ENCODE results near the gene STX2.
A peak's percentile ranks its signal among the peaks of the same experiment; 100 is the strongest.
"Not testable (repeated sequence)": the region's sequence is repeated elsewhere in the genome, so short reads cannot be mapped to it uniquely, and the experiment has no call there.

The STX2 gene

DNA sequence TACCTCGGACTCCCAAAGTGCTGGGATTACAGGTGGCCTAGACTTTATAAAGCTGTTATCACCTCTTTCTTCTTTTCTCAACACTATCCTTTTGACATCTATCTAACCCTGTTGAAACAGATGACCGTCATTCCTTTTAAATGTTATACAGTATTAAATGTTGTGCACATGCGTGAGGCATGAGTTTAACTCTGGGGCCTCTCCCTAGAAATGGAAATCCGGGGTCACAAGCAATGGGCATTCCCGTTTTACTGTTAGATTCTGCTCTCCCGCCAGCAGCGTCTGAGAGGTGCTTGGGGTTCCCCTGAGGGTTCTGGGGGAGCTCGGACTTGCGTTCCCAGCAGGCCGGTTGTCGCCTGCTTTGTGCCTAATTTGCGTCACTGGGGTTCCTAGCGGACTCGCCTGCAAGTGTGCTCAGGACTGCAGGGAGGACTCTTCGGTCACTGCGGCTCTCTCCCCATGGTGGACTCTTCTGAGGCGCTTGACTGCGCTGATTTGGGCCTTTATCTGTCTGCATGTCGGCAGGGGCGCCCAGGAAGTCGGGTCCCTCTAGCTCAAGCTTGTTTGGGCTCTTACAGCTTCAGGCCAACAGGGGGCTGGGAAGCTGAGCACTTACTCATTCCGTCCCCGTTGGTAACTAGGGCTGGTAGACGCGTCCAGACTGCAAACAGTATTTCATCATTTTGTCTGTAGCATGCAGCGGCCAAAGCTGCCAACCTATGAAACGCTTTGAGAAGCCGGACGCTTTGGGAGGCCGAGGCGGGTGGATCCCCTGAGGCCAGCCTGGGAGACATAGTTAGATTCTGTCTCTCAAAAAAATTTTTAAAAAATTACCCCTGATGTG lies 31.6 kb upstream of the STX2 start:
- peak; percentile 88 for DNase-seq (ENCODE audit: low spot score)

DNA sequence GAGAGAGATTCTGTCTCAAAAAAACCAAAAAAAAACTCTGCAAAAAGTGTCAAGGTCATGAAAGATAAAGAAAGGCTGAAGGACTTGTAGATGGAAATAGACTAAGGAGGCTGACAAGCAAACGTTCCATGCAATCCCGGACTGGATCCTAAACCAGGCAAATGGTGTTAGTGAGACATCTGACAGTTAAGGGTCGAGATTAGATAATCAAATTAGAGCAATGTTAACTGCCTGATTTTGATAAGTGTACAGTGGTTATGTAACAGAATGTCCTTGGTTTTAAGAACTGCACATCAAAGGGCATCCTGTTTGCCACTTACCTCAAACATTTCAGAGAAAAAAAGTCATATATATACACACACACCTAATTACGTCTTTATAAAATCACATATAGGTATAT lies 29.4 kb upstream of the STX2 start:
- no peak for DNase-seq (ENCODE audit: low spot score)

DNA sequence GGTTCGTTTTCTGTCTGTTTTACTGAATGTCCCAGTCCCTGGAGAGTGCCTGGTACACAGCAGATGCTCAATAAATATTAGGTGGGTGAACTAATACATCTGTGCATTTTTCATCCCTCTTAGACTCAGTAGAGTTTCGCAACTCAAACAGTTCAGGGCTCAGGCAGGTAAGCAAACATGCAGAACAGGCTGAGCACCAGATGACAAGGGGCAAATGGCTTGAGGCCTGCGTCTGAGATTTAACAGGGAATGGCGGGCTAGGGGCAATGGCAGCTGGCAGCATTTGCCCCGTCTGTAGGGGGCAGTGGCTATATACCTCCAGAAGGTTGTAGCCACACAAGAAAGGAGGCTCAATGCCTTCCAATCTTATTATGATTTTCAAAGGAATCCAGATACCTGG lies 24.2 kb upstream of the STX2 start:
- DNase-seq (ENCODE audit: low spot score), result no peak

DNA sequence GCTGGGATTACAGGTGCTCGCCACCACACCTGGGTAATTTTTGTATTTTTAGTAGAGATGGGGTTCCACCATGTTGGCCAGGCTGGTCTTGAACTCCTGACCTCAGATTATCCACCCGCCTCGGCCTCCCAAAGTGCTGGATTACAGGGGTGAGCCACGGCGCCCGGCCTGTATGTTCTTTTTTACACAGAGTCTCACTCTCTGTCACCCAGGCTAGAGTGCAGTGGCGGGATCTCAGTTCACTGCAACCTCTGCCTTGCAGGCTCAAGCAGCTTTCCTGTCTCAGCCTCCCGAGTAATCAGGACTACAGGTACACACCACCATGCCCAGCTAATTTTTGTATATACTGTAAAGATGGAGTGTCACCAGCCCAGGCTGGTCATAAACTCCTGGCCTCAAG lies 23.7 kb upstream of the STX2 start:
- DNase-seq (ENCODE audit: low spot score), result not testable (repeated sequence)

DNA sequence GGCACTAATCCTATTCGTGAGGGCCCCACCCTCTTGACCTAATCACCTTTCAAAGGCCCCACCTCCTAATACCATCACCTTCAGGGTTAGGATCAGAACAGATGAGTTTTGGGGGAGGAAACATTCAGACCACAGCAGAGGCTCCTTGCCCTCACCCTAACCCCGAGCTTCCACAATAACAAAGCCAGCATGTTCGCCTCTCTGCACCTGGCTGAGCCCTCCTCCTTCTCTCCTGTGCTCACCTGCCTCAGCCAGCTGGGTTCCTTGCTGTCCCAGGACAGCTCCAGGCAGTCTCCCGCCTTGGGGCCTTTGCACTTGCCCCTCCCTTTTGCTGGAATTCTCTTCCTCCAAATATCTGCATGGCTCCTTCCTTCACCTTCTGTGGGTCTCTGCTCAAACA lies 23.1 kb upstream of the STX2 start:
- no peak for DNase-seq (ENCODE audit: low spot score)

DNA sequence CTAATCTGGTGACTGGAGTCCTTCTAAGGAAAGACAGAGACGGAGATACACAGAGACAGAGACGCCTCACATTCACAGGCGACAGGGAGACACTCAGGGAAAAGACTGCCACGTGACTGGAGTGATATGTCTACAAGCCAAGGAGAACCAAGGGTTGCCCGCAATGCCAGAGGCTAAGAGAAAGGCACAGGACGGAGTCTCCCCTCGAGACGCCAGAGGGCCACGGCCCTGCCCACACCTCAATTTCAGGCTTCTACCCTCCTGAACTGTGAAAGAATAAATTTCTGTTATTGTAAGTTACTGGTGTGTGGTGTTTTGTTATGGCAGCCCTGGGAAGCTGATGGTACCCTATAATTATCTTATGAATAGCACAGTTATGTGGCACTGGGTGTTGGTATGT lies 21.3 kb upstream of the STX2 start:
- DNase-seq (ENCODE audit: low spot score), result no peak

DNA sequence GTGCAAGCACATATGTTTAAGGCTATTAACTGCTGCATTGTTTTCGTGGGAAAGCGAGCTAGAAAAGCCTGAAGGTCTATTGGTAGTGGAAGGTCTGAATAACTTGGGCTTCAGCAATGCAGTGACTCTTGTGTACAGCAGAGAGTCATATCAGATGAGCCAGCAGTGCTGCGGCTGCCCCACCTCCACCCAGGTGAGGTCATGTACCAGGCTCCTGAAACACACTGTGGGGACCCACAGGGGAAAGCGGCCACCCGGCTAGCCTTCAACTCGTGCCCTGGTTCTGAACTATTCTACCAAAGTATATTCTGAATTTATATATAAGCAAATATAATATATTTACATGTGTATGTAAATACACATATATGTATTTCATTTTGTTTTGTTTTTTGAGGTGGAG lies 20.1 kb upstream of the STX2 start:
- DNase-seq (ENCODE audit: low spot score), result no peak

DNA sequence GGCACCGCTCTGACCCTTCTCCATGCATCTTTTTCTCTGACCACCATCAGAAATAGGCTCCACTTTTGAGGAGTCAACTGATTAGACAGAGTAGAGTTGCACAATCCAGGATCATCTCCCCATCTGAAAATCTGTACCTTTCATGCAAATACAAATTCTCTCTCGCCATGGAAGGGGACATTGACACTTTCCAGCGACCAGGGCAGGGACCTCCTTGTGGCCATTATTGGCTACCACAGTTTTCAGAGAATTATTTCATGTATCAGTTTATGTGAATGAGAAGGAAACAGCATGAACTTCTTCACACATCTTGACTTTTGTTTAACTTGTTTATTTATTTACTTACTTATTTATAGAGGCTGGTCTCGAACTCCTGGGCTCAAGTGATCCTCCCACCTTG lies 19.0 kb upstream of the STX2 start:
- DNase-seq (ENCODE audit: low spot score), result no peak

DNA sequence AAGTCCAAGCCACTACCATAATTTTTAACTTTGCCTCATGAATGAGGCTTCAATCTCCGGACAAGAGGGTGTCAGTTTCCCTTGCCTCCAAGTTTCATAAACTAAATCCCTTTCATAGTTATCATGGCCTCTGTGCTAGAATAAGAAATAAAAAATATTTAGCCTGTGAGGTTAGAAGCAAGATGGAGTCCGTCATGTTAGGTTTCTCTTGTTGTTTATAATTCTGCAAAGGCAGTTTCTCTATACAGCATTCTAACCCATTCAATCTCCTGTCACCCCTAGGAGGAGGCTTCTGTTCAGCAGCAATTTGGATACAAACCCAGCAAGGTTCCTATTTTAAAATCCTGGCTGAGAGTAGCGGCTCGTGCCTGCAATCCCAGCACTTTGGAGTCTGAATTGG lies 17.0 kb upstream of the STX2 start:
- no peak for DNase-seq (ENCODE audit: low spot score)

DNA sequence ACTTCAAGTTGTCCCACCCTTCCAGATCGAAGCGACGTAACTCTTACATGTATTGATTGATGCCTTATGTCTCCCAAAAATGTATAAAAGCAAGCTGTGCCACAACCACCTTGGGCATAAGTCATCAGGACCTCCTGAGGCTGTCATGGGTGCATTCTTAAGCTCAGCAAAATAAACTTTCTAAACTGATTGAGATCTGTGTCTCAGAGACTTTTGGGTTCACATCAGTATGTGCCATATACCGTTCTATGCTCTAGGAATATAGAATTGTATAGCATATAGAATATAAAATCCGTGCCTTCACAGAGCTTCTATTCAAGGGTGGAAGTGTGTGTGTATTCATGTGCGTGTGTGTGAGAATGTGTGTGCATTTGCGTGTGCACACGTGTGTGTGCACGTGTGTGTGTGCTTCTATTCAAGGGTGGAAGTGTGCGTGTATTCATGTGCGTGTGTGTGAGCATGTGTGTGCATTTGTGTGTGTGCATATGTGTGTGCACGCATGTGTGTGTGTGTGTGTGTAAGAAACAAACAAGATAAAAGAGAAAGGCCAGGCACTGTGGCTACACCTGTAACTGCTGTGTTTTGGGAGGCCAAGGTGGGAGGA lies 11.5 kb upstream of the STX2 start:
- DNase-seq (ENCODE audit: low spot score), result no peak

DNA sequence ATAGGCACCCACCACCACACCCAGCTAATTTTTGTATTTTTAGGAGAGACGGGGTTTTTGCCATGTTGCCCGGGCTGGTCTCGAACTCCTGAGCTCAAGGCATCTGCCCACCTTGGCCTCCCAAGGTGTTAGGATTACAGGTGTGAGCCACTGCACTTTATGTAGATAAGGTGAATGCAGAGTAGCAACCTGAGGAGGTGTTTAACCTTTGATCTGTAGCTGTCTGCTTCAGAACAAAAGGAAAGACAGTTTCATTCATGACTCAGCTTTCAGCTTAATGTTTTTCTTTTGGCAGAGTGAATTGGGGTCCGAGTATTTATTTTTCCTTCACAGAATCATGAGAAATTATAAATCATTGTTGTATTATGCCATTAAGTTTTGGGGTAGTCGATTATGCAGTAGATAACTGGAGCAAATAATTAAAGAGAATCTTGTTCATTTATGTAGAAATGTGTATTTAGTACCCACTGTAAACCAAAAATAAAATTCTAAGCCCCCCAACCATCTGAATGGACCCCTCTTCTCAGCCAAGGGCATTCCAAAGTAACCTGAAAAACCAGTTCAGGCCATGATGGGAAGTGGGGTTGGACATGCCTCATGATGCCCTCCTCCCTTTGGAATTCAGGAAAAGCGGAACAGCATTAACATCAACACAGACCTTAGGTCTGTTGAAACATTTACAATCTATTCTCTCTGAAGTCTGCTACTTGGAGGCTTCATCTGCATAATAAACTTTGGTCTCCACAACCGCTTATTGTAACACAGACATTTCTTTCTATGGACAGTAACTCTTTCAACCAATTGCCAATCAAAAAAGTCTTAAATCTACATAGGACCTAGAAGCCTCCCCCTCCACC lies 10.7 kb upstream of the STX2 start:
- no peak for DNase-seq (ENCODE audit: low spot score)

DNA sequence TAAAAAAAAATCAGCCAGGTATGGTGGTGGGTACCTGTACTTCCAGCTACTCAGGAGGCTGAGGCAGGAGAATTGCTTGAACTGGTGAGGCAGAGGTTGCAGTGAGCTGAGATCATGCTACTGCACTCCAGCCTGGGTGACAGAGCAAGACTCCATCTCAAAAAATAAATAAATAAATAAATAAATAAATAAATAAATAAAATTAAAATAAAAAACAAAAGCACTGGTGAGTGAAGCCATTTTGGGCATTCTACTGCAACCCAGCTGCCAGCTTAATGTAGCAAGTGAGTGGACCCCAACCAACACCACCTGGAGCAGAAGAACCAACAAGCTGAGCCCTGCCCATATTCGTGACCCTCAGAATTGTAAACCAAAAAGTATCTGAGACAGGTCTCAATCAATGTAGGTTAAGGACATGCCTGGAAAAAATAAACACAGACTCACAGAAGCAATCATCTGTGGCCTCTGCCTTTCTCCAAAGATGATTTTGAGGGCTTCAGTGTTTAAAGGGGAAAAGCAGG lies 9.8 kb upstream of the STX2 start:
- DNase-seq (ENCODE audit: low spot score), result not testable (repeated sequence)

DNA sequence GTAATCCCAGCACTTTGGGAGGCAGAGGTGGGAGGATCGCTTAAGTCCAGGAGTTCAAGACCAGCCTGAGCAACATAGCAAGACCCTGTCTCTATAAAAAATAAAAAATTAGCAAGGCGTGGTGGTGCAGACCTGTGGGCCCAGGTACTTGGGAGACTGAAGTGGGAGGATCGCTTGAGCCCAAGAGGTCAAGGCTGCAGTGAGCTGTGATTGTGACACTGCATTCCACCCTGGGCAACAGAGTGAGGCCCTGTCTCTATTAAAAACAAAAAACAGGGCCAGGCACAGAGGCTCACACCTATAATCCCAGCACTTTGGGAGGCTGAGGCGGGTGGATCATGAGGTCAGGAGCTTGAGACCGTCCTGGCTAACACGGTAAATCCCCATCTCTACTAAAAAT lies 9.1 kb upstream of the STX2 start:
- not testable (repeated sequence) for DNase-seq (ENCODE audit: low spot score)

DNA sequence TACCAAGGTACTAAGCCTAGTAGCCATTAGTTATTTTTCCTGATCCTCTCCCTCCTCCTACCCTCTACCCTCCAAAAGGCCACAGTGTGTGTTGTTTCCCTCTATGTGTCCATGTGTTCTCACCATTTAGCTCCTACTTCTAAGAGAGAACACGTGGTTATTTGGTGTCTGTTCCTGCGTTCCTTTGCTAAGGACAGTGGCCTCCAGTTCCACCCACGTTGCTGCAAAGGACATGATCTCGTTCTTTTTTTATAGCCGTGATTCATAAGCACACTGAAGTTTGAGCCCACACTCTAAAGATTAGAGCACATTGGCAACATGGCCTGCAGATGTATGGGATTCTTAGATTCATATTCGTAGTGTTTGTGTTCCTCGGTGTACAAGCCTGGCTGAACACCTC lies 8.1 kb upstream of the STX2 start:
- peak; percentile 41 for DNase-seq (ENCODE audit: low spot score)

DNA sequence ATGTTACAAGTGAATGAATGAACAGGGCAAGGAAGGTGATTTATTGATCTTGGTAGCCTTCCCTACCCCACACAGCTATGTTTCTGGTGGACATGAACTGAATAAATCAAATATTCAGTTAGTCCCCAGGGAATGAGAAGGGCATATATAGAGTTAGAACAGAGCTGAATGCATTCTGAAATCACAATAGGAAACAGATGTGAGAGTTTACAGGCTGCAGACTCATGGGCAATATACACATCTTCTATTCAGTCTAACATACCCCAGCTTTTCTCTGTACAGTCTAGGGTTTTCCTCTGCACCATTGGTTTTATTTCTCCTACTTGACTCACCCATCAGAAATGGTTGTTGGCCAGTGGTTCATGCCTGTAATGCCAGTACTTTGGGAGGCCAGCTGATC lies 7.3 kb upstream of the STX2 start:
- DNase-seq (ENCODE audit: low spot score), result peak; percentile 64

DNA sequence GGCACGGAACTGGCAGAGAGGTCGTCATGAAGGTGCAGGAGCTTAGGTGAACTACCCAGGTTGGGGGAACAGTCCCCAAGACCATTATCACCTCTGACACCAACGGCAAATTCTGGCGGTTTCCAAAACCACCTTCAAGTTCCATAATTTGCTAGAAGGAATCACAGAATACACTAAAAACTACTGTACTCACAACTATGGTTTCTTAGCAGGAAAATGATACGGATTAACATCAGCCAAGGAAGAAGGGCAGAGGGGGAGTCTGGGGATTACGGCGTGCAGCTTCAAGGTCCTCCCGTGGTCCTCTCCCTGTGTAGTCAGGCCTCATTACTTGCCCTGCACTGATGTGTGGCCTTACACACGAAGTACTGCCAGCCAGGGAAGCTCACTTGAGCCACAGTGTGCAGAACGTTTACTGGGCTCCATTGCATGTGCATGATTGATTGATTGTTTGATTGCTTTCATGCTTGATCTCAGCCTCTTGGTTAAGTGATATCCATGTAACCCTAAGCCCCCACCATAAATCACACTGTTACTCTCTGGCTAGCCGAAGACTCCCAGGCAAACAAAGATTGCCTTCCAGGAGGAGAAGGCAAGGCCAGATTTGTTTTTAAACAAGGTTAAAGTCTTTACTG lies 837 bp upstream of the STX2 start:
- no peak for DNase-seq (ENCODE audit: low spot score)

DNA sequence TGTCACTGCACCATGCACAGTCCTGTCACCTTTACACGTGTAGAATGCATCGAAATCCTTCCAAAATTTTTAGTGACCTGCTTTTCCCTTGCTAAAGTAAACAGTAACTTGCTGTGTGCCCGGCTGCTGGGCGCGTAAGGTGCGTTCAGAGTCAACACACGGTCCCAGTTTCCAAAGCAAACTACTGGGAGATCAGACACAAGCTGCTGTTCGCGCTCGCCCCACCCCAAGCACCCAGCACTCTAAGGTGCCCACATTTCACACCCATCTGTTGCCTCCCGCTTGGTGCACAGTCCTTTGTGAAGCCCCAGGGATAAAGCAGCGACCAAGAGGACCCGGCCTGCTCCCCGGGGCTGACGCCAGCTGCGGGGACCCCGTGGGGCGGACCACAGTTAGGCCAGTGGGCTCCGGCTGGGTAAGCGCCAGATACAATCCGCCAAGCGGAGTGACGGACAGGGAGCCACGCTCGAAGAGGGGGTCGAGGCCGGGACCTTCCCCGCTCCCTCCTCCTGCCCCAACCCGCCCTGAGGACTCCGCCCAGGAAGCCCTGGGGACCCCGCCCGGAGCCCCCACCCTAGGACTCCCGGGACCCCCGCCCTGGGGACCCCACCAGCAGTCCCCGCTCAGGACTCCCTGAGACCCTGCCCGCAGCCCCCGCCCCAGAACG lies 633 bp downstream of the STX2 start:
- DNase-seq (ENCODE audit: low spot score), result peak; percentile 46

DNA sequence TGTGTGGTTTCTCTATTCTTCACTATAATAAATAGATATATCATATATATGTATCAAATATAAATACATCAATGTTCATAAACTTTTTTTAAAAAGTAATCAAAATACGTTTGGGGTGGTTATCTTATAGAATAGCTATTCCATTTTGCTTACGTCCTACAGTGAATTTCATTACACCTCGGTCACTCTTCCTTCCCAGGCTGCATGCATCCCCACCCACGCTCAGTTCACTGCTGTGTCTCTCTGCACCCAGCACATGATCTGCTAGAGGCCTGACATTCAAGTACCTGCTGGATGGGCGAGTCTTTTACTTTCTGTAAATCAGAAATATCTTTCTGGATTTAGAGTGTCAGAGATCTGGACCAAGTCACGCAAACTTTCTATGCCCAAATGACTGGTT lies 3.6 kb downstream of the STX2 start:
- DNase-seq (ENCODE audit: low spot score), result no peak

DNA sequence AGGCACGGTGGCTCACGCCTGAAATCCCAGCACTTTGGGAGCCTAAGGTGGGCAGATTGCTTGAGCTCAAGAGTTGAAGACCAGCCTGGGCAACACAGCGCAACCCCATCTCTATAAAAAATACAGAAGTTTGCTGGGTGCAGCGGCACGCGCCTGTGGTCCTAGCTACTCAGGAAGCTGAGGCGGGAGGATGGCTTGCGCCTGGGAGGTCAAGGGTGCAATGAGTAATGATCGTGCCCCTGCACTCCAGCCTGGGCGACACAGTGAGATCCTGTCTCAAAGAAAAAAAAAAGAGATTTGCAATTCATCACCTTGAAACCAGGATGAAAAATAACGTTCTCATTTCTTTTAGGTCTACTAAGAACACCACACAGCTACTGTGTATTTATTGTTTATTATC lies 4.0 kb downstream of the STX2 start:
- no peak for DNase-seq (ENCODE audit: low spot score)

DNA sequence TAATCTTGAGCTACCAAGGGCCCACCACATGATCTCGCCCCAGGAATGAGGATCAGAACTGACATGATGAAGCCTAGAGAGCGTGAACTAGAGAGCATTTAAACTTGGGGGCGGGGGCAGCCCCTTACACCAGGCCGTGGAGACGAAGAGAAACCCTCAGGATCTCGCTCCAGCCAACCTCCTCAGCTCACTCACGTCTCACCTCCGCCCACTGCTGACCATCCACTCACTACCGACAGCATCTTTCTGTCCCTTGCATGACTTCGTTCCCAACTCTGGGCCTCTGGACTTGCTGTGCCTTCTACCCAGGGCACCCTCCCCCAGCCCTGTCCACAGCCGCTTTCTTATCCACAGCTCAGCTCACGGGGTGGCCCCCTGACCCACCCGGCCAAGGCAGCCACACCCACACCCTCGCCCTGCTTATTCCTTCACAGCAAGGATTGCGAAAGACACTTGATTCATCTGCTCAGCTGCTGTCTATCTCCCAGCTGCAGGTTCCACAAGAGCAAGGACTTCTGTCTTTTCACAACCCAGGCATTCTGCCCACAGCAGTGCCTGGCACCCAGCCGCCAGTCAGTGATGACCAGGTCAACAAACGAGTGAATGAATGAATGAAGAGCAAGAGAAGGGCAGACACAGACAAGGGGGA lies 6.4 kb downstream of the STX2 start:
- DNase-seq (ENCODE audit: low spot score), result peak; percentile 59

DNA sequence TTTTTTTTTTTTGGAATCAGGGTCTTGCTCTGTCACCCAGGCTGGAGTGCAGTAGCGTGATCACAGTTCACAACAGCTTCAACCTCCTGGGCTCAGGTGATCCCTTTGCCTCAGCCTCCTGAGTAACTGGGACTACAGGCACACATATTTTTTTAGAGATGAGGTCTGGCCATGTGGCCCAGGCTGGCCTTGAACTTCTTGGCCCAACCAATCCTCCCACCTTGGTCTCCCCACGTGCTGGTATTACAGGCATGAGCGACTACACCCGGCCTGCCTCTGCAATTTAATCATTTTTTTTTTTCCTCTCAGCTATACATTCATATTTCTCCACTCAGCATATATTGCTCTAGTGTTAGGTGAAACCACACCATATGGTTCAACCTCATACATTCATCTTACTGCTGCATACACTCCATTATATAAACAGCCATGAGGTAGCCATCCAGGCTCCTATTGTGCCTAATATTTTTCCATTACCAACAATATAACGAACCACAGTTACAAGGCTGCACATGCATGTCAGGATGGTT lies 7.1 kb downstream of the STX2 start:
- no peak for DNase-seq (ENCODE audit: low spot score)
